Activated CD4-positive, alpha-beta memory T cell treated with anti-CD3 and anti-CD28 coated beads for 36 hours (primary cell): ENCODE results near the gene PEX14. TPM values are rescaled to one million over a fixed set of nuclear protein-coding genes. Genes with fewer than 3 reads are reported as not detected.

ENCODE experiments used
- CTCF ChIA-PET: fragments of 350-600 bp; sonication (Branson Sonifier 250); formaldehyde crosslinking; loops from one replicate; lab custom pipeline; 2021; ENCODE audit warnings: antibody characterized with exemption, inconsistent platforms; lab: Charles Lee
- POLR2A ChIA-PET: fragments of 350-600 bp; sonication (Branson Sonifier 250); formaldehyde crosslinking; loops from one replicate; lab custom pipeline; 2021; ENCODE audit warnings: antibody characterized with exemption; lab: Charles Lee
- DNase-seq: peaks from one replicate; pipeline ENCODE4 v3.0.0-alpha.2; 2020
- H3K27ac Mint-ChIP-seq: one replicate; pipeline ENCODE4 v1.8.0; 2021; ENCODE audit warnings: mixed read lengths
- H3K27me3 Mint-ChIP-seq: one replicate; pipeline ENCODE4 v1.8.0; 2021; ENCODE audit warnings: mixed read lengths
- H3K36me3 Mint-ChIP-seq: one replicate; pipeline ENCODE4 v1.8.0; 2021; ENCODE audit warnings: mixed read lengths
- H3K4me1 Mint-ChIP-seq: one replicate; pipeline ENCODE4 v1.8.0; 2021; ENCODE audit warnings: low read depth, mixed read lengths
- H3K4me3 Mint-ChIP-seq: one replicate; pipeline ENCODE4 v1.8.0; 2021; ENCODE audit warnings: mild to moderate bottlenecking, mixed read lengths
- H3K9me3 Mint-ChIP-seq: one replicate; pipeline ENCODE4 v1.8.0; 2021; ENCODE audit warnings: mixed read lengths
- intact Hi-C: fragments of 100-400 bp; cut with micrococcal nuclease; formaldehyde crosslinking; loops from one replicate; pipeline ENCODE4 v1.15.1; 2023
- total RNA-seq, 2 experiments: library from RNA; stranded (reverse); gene quantifications; one replicate each; pipeline ENCODE4 v1.2.3, GENCODE V29; 2021

The PEX14 gene
- total RNA-seq, 2 experiments from 2014 or later: 17.3 to 17.6 TPM

- CTCF ChIA-PET: interaction anchor here (1.0 to 1.4 kb wide), 6 partner anchors 37 to 68 kb away, joined by 3 to 10 read pairs (median 3); no protein-coding TSS in a partner anchor
- H3K9me3 Mint-ChIP-seq: peaks cover 9% of the 10 kb centered on the region
- POLR2A ChIA-PET: no interaction called here
- no peaks in the 10 kb centered on the region for H3K27me3 Mint-ChIP-seq
- no peak overlapping the region for H3K4me3 Mint-ChIP-seq
- H3K27ac Mint-ChIP-seq: no peak overlapping the region
- intact Hi-C loops: no loop called here
- H3K4me1 Mint-ChIP-seq: peaks cover 5% of the 10 kb centered on the region
- no peak for DNase-seq
- peaks cover 5% of the 10 kb centered on the region for H3K36me3 Mint-ChIP-seq
Measured at GRCh38 chr1:10561497-10561896, 86.7 kb downstream of the PEX14 start.

GRCh38 chr1:10561955-10562354, 87.2 kb downstream of the PEX14 start:
- peaks cover 9% of the 10 kb centered on the region for H3K9me3 Mint-ChIP-seq
- intact Hi-C loops: no loop called here
- ChIA-PET CTCF (interaction anchor here (1.0 to 1.4 kb wide), 6 partner anchors 36 to 68 kb away, joined by 3 to 10 read pairs (median 3); no protein-coding TSS in a partner anchor), POLR2A (no interaction called here)
- no peak overlapping the region for H3K4me3 Mint-ChIP-seq
- H3K4me1 Mint-ChIP-seq: peaks cover 5% of the 10 kb centered on the region
- H3K27ac Mint-ChIP-seq: no peak overlapping the region
- H3K36me3 Mint-ChIP-seq: peaks cover 5% of the 10 kb centered on the region
- no peaks in the 10 kb centered on the region for H3K27me3 Mint-ChIP-seq
- DNase-seq: peak; percentile 36

GRCh38 chr1:10564063-10564462, 89.3 kb downstream of the PEX14 start:
- DNase-seq: no peak
- Mint-ChIP-seq H3K4me1 (peaks cover 5% of the 10 kb centered on the region), H3K27me3 (no peaks in the 10 kb centered on the region), H3K4me3 (no peak overlapping the region), H3K9me3 (peaks cover 9% of the 10 kb centered on the region), H3K27ac (no peak overlapping the region), H3K36me3 (peaks cover 5% of the 10 kb centered on the region)
- CTCF ChIA-PET: no interaction called here
- POLR2A ChIA-PET: interaction anchor here (0.7 kb wide), 1 partner anchor 143 kb away, joined by 4 read pairs; no protein-coding TSS in a partner anchor
- intact Hi-C loops: no loop called here

GRCh38 chr1:10569531-10569930, 94.8 kb downstream of the PEX14 start:
- Mint-ChIP-seq H3K27ac (no peak overlapping the region), H3K27me3 (no peaks in the 10 kb centered on the region), H3K4me1 (no peaks in the 10 kb centered on the region), H3K4me3 (no peak overlapping the region), H3K9me3 (no peaks in the 10 kb centered on the region), H3K36me3 (peaks cover 4% of the 10 kb centered on the region)
- DNase-seq: no peak
- CTCF ChIA-PET: interaction anchor here (1.5 kb wide), 1 partner anchor 62 kb away, joined by 3 read pairs; no protein-coding TSS in a partner anchor
- intact Hi-C loops: no loop called here
- POLR2A ChIA-PET: no interaction called here

- ChIA-PET POLR2A (no interaction called here), CTCF (no interaction called here)
- Mint-ChIP-seq H3K27me3 (no peaks in the 10 kb centered on the region), H3K9me3 (no peaks in the 10 kb centered on the region), H3K4me3 (no peak overlapping the region), H3K36me3 (no peaks in the 10 kb centered on the region), H3K27ac (no peak overlapping the region), H3K4me1 (no peaks in the 10 kb centered on the region)
- intact Hi-C loops: no loop called here
- DNase-seq: no peak
Measured at GRCh38 chr1:10575616-10576015, 100.9 kb downstream of the PEX14 start.

GRCh38 chr1:10578070-10578469, 103.3 kb downstream of the PEX14 start:
- ChIA-PET POLR2A (no interaction called here), CTCF (no interaction called here)

GRCh38 chr1:10583641-10584040, 108.9 kb downstream of the PEX14 start:
- Mint-ChIP-seq H3K4me3 (no peak overlapping the region), H3K27ac (no peak overlapping the region), H3K36me3 (peaks cover 2% of the 10 kb centered on the region), H3K27me3 (no peaks in the 10 kb centered on the region), H3K4me1 (no peaks in the 10 kb centered on the region), H3K9me3 (no peaks in the 10 kb centered on the region)
- ChIA-PET CTCF (no interaction called here), POLR2A (no interaction called here)
- DNase-seq: no peak
- intact Hi-C loops: no loop called here

More at GRCh38 chr1:10578070-10578469, 103.3 kb downstream of the PEX14 start:
- Mint-ChIP-seq H3K4me1 (no peaks in the 10 kb centered on the region), H3K9me3 (no peaks in the 10 kb centered on the region), H3K4me3 (no peak overlapping the region), H3K36me3 (peaks cover 2% of the 10 kb centered on the region), H3K27me3 (no peaks in the 10 kb centered on the region), H3K27ac (no peak overlapping the region)
- intact Hi-C loops: no loop called here
- DNase-seq: no peak

- peaks cover 2% of the 10 kb centered on the region for H3K36me3 Mint-ChIP-seq
- ChIA-PET CTCF (no interaction called here), POLR2A (no interaction called here)
- intact Hi-C loops: no loop called here
- H3K9me3 Mint-ChIP-seq: no peaks in the 10 kb centered on the region
- no peak overlapping the region for H3K27ac Mint-ChIP-seq
- no peaks in the 10 kb centered on the region for H3K4me1 Mint-ChIP-seq
- H3K4me3 Mint-ChIP-seq: no peak overlapping the region
- H3K27me3 Mint-ChIP-seq: no peaks in the 10 kb centered on the region
- DNase-seq: no peak
Measured at GRCh38 chr1:10585242-10585641, 110.5 kb downstream of the PEX14 start.

- no peak overlapping the region for H3K4me3 Mint-ChIP-seq
- POLR2A ChIA-PET: no interaction called here
- no peaks in the 10 kb centered on the region for H3K27me3 Mint-ChIP-seq
Measured at GRCh38 chr1:10586125-10586524, 111.4 kb downstream of the PEX14 start.

GRCh38 chr1:10588640-10589039, 113.9 kb downstream of the PEX14 start:
- ChIA-PET CTCF (interaction anchor here (0.9 kb wide), 1 partner anchor 81 kb away, joined by 3 read pairs; no protein-coding TSS in a partner anchor), POLR2A (no interaction called here)
- Mint-ChIP-seq H3K27me3 (no peaks in the 10 kb centered on the region), H3K9me3 (no peaks in the 10 kb centered on the region), H3K36me3 (no peaks in the 10 kb centered on the region), H3K27ac (no peak overlapping the region), H3K4me3 (no peak overlapping the region), H3K4me1 (no peaks in the 10 kb centered on the region)
- intact Hi-C loops: no loop called here
- no peak for DNase-seq

More at GRCh38 chr1:10586125-10586524, 111.4 kb downstream of the PEX14 start:
- intact Hi-C loops: no loop called here
- Mint-ChIP-seq H3K27ac (no peak overlapping the region), H3K4me1 (no peaks in the 10 kb centered on the region), H3K9me3 (no peaks in the 10 kb centered on the region), H3K36me3 (no peaks in the 10 kb centered on the region)
- CTCF ChIA-PET: no interaction called here
- no peak for DNase-seq

- no peak for DNase-seq
- Mint-ChIP-seq H3K9me3 (no peaks in the 10 kb centered on the region), H3K36me3 (no peaks in the 10 kb centered on the region), H3K27me3 (no peaks in the 10 kb centered on the region), H3K4me3 (no peak overlapping the region), H3K27ac (no peak overlapping the region), H3K4me1 (no peaks in the 10 kb centered on the region)
- ChIA-PET POLR2A (no interaction called here), CTCF (no interaction called here)
- intact Hi-C loops: no loop called here
Measured at GRCh38 chr1:10589074-10589473, 114.3 kb downstream of the PEX14 start.

GRCh38 chr1:10591010-10591409, 116.3 kb downstream of the PEX14 start:
- intact Hi-C loops: no loop called here
- Mint-ChIP-seq H3K27me3 (no peaks in the 10 kb centered on the region), H3K9me3 (no peaks in the 10 kb centered on the region), H3K27ac (no peak overlapping the region), H3K4me3 (no peak overlapping the region), H3K36me3 (no peaks in the 10 kb centered on the region), H3K4me1 (no peaks in the 10 kb centered on the region)
- ChIA-PET CTCF (no interaction called here), POLR2A (no interaction called here)
- DNase-seq: no peak

- H3K9me3 Mint-ChIP-seq: no peaks in the 10 kb centered on the region
- H3K4me1 Mint-ChIP-seq: no peaks in the 10 kb centered on the region
- H3K4me3 Mint-ChIP-seq: no peak overlapping the region
- no peak overlapping the region for H3K27ac Mint-ChIP-seq
- no peak for DNase-seq
- POLR2A ChIA-PET: no interaction called here
- H3K36me3 Mint-ChIP-seq: no peaks in the 10 kb centered on the region
- intact Hi-C loops: no loop called here
- no peaks in the 10 kb centered on the region for H3K27me3 Mint-ChIP-seq
- CTCF ChIA-PET: no interaction called here
Measured at GRCh38 chr1:10592373-10592772, 117.6 kb downstream of the PEX14 start.
